HepG2 (cell line): ENCODE results near the gene GPRASP2. TPM values are rescaled to one million over a fixed set of nuclear protein-coding genes. Genes with fewer than 3 reads are reported as not detected.

Experiments used
- NFIC ChIP-seq: IDR thresholded peaks from 2 replicates; pipeline ENCODE4 v1.6.1; 2012; ENCODE audit warnings: mild to moderate bottlenecking, low read length, inconsistent platforms
- POLR2AphosphoS5 ChIP-seq: IDR thresholded peaks from 2 replicates; pipeline ENCODE4 v1.6.1; 2012; ENCODE audit warnings: low read depth, low read length
- SNAPC4 ChIP-seq: sonication (generic); formaldehyde crosslinking; IDR thresholded peaks from 2 replicates; pipeline ENCODE4 v1.4.0; 2020; ENCODE audit warnings: mild to moderate bottlenecking, missing genetic modification reagents
- TMF1 ChIP-seq: sonication (generic); formaldehyde crosslinking; IDR thresholded peaks from 2 replicates; pipeline ENCODE4 v1.8.1; 2022; ENCODE audit warnings: low read depth, missing genetic modification reagents
- ZNF143 ChIP-seq: sonication (generic); formaldehyde crosslinking; IDR thresholded peaks from 2 replicates; pipeline ENCODE4 v1.4.0; 2020; ENCODE audit warnings: missing genetic modification reagents
- polyA plus RNA-seq, 8 experiments: library from polyadenylated mRNA; depleted of rRNA in 3 of 8; stranded (reverse) in 7 of 8; unstranded in 1 of 8; fragments of >200 nt; fragmentation: Illumina TruSeq in 4 of 8; extraction: Trizol in 4 of 8; gene quantifications; 2 replicates each; pipeline versions ENCODE4 v1.2.1 to v1.2.3, GENCODE V29; 2011 to 2016; ENCODE audit warnings: low read depth in 4 of 8, missing spikeins in 1 of 8, mixed read lengths in 1 of 8; ENCODE audit not compliant: insufficient read depth in 1 of 8
- total RNA-seq, 5 experiments: library from RNA; depleted of rRNA; stranded (reverse); fragments of >200 nt; fragmentation: Illumina TruSeq; extraction: Trizol; gene quantifications; 2 replicates each; pipeline ENCODE4 v1.2.3, GENCODE V29; 2016; ENCODE audit warnings: low read depth in 1 of 5
- TF ChIP-seq, protein P1 (sequence below): sonication (generic); formaldehyde crosslinking; IDR thresholded peaks from 2 replicates; pipeline ENCODE4 v1.5.1; 2020; ENCODE audit warnings: mild to moderate bottlenecking, moderate library complexity, missing genetic modification reagents
- TF ChIP-seq, protein P2 (sequence below): sonication (generic); formaldehyde crosslinking; IDR thresholded peaks from 2 replicates; pipeline ENCODE4 v1.4.0; 2020; ENCODE audit warnings: missing genetic modification reagents

The GPRASP2 gene
- total and polyA plus RNA-seq, 2 of the 13 experiments (the other 11 are each of a cell fraction or from before 2014, with no cell fraction given), result 0.55 to 1.3 TPM

GRCh38 chrX:102765809-102766208 is 53.6 kb downstream of the GPRASP2 start (continued):
- TF ChIP-seq, protein P1, sequence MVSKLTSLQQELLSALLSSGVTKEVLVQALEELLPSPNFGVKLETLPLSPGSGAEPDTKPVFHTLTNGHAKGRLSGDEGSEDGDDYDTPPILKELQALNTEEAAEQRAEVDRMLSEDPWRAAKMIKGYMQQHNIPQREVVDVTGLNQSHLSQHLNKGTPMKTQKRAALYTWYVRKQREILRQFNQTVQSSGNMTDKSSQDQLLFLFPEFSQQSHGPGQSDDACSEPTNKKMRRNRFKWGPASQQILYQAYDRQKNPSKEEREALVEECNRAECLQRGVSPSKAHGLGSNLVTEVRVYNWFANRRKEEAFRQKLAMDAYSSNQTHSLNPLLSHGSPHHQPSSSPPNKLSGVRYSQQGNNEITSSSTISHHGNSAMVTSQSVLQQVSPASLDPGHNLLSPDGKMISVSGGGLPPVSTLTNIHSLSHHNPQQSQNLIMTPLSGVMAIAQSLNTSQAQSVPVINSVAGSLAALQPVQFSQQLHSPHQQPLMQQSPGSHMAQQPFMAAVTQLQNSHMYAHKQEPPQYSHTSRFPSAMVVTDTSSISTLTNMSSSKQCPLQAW (CRISPR knock-in tag), result no peak
- TF ChIP-seq SNAPC4 (CRISPR knock-in tag) (no peak), NFIC (no peak), POLR2AphosphoS5 (no peak), TMF1 (CRISPR knock-in tag) (no peak), ZNF143 (CRISPR knock-in tag) (no peak)
- TF ChIP-seq, protein P2, sequence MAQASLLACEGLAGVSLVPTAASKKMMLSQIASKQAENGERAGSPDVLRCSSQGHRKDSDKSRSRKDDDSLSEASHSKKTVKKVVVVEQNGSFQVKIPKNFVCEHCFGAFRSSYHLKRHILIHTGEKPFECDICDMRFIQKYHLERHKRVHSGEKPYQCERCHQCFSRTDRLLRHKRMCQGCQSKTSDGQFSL, result no peak
